ENCODE data around the gene CCDC171.

CCDC171 gene

GRCh38 chr9:15966471-15966870 is 413.6 kb downstream of the CCDC171 start:
- no peak overlapping the region for H3K4me2 ChIP-seq (ENCODE audit: low read length)
- H4K20me1 ChIP-seq (ENCODE audit: insufficient read depth, low read length) = no peaks in the 10 kb centered on the region
- H3K9ac ChIP-seq (ENCODE audit: low read length) = no peak overlapping the region
- H3K79me2 ChIP-seq (ENCODE audit: insufficient read depth, low read length) = no peaks in the 10 kb centered on the region
- no peaks in the 10 kb centered on the region for H3K9me2 ChIP-seq (ENCODE audit: low read depth, low read length)
- H3K27me3 ChIP-seq (ENCODE audit: insufficient read depth, low read length) = no peaks in the 10 kb centered on the region
- no peak overlapping the region for H2AFZ ChIP-seq (ENCODE audit: low read length)
- no peak for TF ChIP-seq CTCF (IDR thresholded peaks at IDR 0.05; ENCODE audit: low read length)
- TF ChIP-seq EZH2 (IDR thresholded peaks at IDR 0.05; ENCODE audit: borderline replicate concordance, low read length) = no peak
- H3K27ac ChIP-seq (ENCODE audit: low read depth, low read length, poor library complexity, severe bottlenecking) = no peak overlapping the region
- H3K4me3 ChIP-seq (ENCODE audit: low read depth, low read length, poor library complexity, severe bottlenecking) = no peak overlapping the region
- H3F3A ChIP-seq (ENCODE audit: insufficient read depth, low read length) = no peaks in the 10 kb centered on the region
- no peaks in the 10 kb centered on the region for H3K9me3 ChIP-seq (ENCODE audit: low read length)
- H3K4me1 ChIP-seq (ENCODE audit: insufficient read depth, low read length, severe bottlenecking) = no peaks in the 10 kb centered on the region
- no peaks in the 10 kb centered on the region for H3K36me3 ChIP-seq (ENCODE audit: insufficient read depth, low read length)

GRCh38 chr9:15967068-15967467 is 414.2 kb downstream of the CCDC171 start:
- Histone ChIP-seq H3F3A (ENCODE audit: insufficient read depth, low read length) (no peaks in the 10 kb centered on the region), H3K36me3 (ENCODE audit: insufficient read depth, low read length) (no peaks in the 10 kb centered on the region), H3K9me2 (ENCODE audit: low read depth, low read length) (no peaks in the 10 kb centered on the region), H3K4me1 (ENCODE audit: insufficient read depth, low read length, severe bottlenecking) (no peaks in the 10 kb centered on the region), H3K27me3 (ENCODE audit: insufficient read depth, low read length) (no peaks in the 10 kb centered on the region), H3K9me3 (ENCODE audit: low read length) (no peaks in the 10 kb centered on the region), H3K79me2 (ENCODE audit: insufficient read depth, low read length) (no peaks in the 10 kb centered on the region), H3K4me3 (ENCODE audit: low read depth, low read length, poor library complexity, severe bottlenecking) (no peak overlapping the region), H3K27ac (ENCODE audit: low read depth, low read length, poor library complexity, severe bottlenecking) (no peak overlapping the region), H3K4me2 (ENCODE audit: low read length) (no peak overlapping the region), H4K20me1 (ENCODE audit: insufficient read depth, low read length) (no peaks in the 10 kb centered on the region), H2AFZ (ENCODE audit: low read length) (no peak overlapping the region), H3K9ac (ENCODE audit: low read length) (no peak overlapping the region)
- no peak for TF ChIP-seq EZH2 (IDR thresholded peaks at IDR 0.05; ENCODE audit: borderline replicate concordance, low read length)

- no peaks in the 10 kb centered on the region for H3K79me2 ChIP-seq (ENCODE audit: insufficient read depth, low read length)
- H3K4me2 ChIP-seq (ENCODE audit: low read length) = no peak overlapping the region
- H3K9ac ChIP-seq (ENCODE audit: low read length) = no peak overlapping the region
- H4K20me1 ChIP-seq (ENCODE audit: insufficient read depth, low read length) = no peaks in the 10 kb centered on the region
- no peak overlapping the region for H2AFZ ChIP-seq (ENCODE audit: low read length)
- no peaks in the 10 kb centered on the region for H3K36me3 ChIP-seq (ENCODE audit: insufficient read depth, low read length)
- no peaks in the 10 kb centered on the region for H3F3A ChIP-seq (ENCODE audit: insufficient read depth, low read length)
- no peak overlapping the region for H3K4me3 ChIP-seq (ENCODE audit: low read depth, low read length, poor library complexity, severe bottlenecking)
- no peaks in the 10 kb centered on the region for H3K9me3 ChIP-seq (ENCODE audit: low read length)
- H3K27me3 ChIP-seq (ENCODE audit: insufficient read depth, low read length) = no peaks in the 10 kb centered on the region
- no peaks in the 10 kb centered on the region for H3K9me2 ChIP-seq (ENCODE audit: low read depth, low read length)
- H3K4me1 ChIP-seq (ENCODE audit: insufficient read depth, low read length, severe bottlenecking) = no peaks in the 10 kb centered on the region
- no peak overlapping the region for H3K27ac ChIP-seq (ENCODE audit: low read depth, low read length, poor library complexity, severe bottlenecking)
- TF ChIP-seq CTCF (IDR thresholded peaks at IDR 0.05; ENCODE audit: low read length) = no peak
- TF ChIP-seq EZH2 (IDR thresholded peaks at IDR 0.05; ENCODE audit: borderline replicate concordance, low read length) = no peak
These were observed 419.9 kb downstream of the CCDC171 start for GRCh38 chr9:15972760-15973159.

- H4K20me1 ChIP-seq (ENCODE audit: insufficient read depth, low read length) = no peaks in the 10 kb centered on the region
- H3K9ac ChIP-seq (ENCODE audit: low read length) = no peak overlapping the region
- no peaks in the 10 kb centered on the region for H3F3A ChIP-seq (ENCODE audit: insufficient read depth, low read length)
- H3K4me2 ChIP-seq (ENCODE audit: low read length) = no peak overlapping the region
- no peaks in the 10 kb centered on the region for H3K36me3 ChIP-seq (ENCODE audit: insufficient read depth, low read length)
- no peaks in the 10 kb centered on the region for H3K9me3 ChIP-seq (ENCODE audit: low read length)
- H3K27me3 ChIP-seq (ENCODE audit: insufficient read depth, low read length) = no peaks in the 10 kb centered on the region
- no peak overlapping the region for H3K4me3 ChIP-seq (ENCODE audit: low read depth, low read length, poor library complexity, severe bottlenecking)
- H3K9me2 ChIP-seq (ENCODE audit: low read depth, low read length) = no peaks in the 10 kb centered on the region
- no peak overlapping the region for H3K27ac ChIP-seq (ENCODE audit: low read depth, low read length, poor library complexity, severe bottlenecking)
- TF ChIP-seq EZH2 (IDR thresholded peaks at IDR 0.05; ENCODE audit: borderline replicate concordance, low read length) = no peak
- no peak for TF ChIP-seq CTCF (IDR thresholded peaks at IDR 0.05; ENCODE audit: low read length)
- no peaks in the 10 kb centered on the region for H3K4me1 ChIP-seq (ENCODE audit: insufficient read depth, low read length, severe bottlenecking)
- H3K79me2 ChIP-seq (ENCODE audit: insufficient read depth, low read length) = no peaks in the 10 kb centered on the region
- H2AFZ ChIP-seq (ENCODE audit: low read length) = no peak overlapping the region
These were observed 422.4 kb downstream of the CCDC171 start for GRCh38 chr9:15975101-15975778.

Data from OCI-LY1 (cell line).